Adrenal gland (tissue), 5 donors: ENCODE results near the gene OPCML.

Experiments used
- CTCF ChIP-seq, 6 experiments: fragments of 450-650 bp in 4 of 6; fragments of 200-600 bp in 2 of 6; sonication (generic) in 1 of 6; IDR thresholded peaks; 1 replicate in 5 of 6; 2 replicates in 1 of 6; pipeline versions ENCODE4 v1.5.1 to v1.8.0; 2016 to 2021; ENCODE audit warnings: antibody characterized with exemption in 6 of 6, mild to moderate bottlenecking in 2 of 6, moderate library complexity in 1 of 6
- POLR2A ChIP-seq, 2 donors: fragments of 450-650 bp; IDR thresholded peaks; one replicate each; pipeline ENCODE4 v1.6.1; 2017; ENCODE audit warnings: antibody characterized with exemption in 2 of 2, mild to moderate bottlenecking in 2 of 2, moderate library complexity in 1 of 2
- donor health status: DM: no; HTN: no; CAD: no.

DNA sequence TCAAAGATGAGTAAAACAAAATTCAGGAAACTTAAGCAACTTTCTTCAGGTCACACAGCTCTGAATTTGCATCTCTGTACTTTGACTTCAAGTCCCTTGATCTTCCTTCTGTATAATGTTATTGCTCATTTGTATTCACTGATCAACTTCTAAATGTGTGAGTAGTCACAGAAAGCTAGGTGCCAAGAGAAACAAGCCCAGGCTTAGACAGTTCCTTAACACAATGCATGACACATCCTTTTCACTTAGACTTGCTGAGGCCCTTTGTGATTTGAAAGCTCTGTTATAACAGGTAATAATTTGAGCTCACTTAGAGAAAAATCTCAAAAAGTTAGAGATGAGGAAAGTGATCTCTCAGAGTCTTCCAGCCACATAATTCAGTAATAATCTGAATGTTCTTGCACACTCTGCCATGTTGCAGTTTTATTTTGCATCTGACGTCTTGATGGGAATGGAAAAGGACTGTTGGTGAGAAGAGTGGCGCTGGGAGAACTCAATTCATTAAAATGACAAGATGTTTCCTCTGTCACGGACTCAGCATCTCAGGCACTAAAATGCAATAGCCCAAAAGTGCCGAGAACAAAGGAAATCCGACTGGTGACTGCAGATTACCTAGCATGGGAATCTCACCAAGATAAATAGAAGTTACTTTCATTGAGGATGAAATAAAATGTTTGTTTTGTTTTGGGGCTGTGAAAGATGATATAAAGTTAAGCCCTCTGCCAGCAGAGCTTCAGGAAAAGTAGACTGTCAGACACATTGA lies 665.3 kb downstream of the OPCML start:
- TF ChIP-seq CTCF (IDR thresholded peaks at IDR 0.05) = no peak
- TF ChIP-seq POLR2A (IDR thresholded peaks at IDR 0.05) = no peak
